PFSK-1 (cell line): ENCODE results near the gene ARHGEF7.

Experiments used
- FOXP2 ChIP-seq: optimal IDR thresholded peaks from 2 replicates; pipeline ENCODE3; 2011; ENCODE audit warnings: borderline replicate concordance, control low read depth, inconsistent platforms; ENCODE audit not compliant: insufficient read depth; ENCODE audit errors: extremely low read length, extremely low read depth
- POLR2AphosphoS5 ChIP-seq: IDR thresholded peaks from 2 replicates; pipeline ENCODE4 v1.6.1; 2012; ENCODE audit warnings: low read depth, mild to moderate bottlenecking, control low read depth, low read length, moderate library complexity
- SIN3A ChIP-seq: IDR thresholded peaks from 2 replicates; pipeline ENCODE4 v1.6.1; 2012; ENCODE audit warnings: mild to moderate bottlenecking, low read length, moderate library complexity, borderline replicate concordance; ENCODE audit not compliant: insufficient read depth
- TAF1 ChIP-seq: IDR thresholded peaks from 2 replicates; pipeline ENCODE4 v1.6.1; 2012; ENCODE audit warnings: low read length, control low read depth, borderline replicate concordance; ENCODE audit not compliant: insufficient read depth
- TF ChIP-seq, protein P1 (sequence below), 2 experiments: IDR thresholded peaks; 2 replicates each; pipeline versions ENCODE4 v1.6.1 to v1.8.0; 2011 to 2012; ENCODE audit warnings: low read depth in 2 of 2, low read length in 2 of 2, control low read depth in 1 of 2, inconsistent platforms in 1 of 2, mild to moderate bottlenecking in 1 of 2, moderate library complexity in 1 of 2; ENCODE audit not compliant: insufficient read depth in 1 of 2

The ARHGEF7 gene

DNA sequence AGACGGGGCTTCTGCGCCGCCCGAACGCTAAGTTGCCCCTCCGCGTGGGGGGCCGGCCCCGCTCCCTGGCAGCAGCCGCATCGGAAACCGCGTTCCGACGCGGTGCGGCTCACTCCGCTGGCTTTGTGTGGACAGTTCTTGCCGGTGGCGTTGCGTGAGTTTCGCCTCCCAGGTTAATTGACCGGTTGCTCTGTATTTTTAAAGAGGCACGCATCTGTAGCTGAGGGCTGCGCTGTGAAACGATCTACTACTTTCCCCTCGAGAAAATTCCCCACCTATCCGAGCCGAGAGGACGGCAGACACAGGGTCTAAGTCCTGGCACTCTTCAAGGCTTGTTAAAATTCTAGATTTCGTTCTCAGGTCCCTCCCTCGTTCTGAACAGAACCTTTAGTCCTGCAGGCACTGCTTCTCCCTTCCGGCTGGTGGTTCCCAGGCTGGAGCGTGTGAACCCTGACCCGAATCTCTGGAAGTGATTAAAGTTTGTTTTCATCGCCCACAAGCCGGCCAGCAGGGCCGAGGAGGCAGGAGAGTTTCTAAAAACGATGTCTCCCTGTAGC, 933 bp downstream of the ARHGEF7 start:
- TF ChIP-seq POLR2AphosphoS5 (no peak), TAF1 (no peak), FOXP2 (no peak), SIN3A (no peak)
- TF ChIP-seq, protein P1, sequence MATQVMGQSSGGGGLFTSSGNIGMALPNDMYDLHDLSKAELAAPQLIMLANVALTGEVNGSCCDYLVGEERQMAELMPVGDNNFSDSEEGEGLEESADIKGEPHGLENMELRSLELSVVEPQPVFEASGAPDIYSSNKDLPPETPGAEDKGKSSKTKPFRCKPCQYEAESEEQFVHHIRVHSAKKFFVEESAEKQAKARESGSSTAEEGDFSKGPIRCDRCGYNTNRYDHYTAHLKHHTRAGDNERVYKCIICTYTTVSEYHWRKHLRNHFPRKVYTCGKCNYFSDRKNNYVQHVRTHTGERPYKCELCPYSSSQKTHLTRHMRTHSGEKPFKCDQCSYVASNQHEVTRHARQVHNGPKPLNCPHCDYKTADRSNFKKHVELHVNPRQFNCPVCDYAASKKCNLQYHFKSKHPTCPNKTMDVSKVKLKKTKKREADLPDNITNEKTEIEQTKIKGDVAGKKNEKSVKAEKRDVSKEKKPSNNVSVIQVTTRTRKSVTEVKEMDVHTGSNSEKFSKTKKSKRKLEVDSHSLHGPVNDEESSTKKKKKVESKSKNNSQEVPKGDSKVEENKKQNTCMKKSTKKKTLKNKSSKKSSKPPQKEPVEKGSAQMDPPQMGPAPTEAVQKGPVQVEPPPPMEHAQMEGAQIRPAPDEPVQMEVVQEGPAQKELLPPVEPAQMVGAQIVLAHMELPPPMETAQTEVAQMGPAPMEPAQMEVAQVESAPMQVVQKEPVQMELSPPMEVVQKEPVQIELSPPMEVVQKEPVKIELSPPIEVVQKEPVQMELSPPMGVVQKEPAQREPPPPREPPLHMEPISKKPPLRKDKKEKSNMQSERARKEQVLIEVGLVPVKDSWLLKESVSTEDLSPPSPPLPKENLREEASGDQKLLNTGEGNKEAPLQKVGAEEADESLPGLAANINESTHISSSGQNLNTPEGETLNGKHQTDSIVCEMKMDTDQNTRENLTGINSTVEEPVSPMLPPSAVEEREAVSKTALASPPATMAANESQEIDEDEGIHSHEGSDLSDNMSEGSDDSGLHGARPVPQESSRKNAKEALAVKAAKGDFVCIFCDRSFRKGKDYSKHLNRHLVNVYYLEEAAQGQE (IDR thresholded peaks at IDR 0.05; ENCODE audit: insufficient read depth in 1 of 2, low read depth in 2 of 2, low read length in 2 of 2) = no peak

DNA sequence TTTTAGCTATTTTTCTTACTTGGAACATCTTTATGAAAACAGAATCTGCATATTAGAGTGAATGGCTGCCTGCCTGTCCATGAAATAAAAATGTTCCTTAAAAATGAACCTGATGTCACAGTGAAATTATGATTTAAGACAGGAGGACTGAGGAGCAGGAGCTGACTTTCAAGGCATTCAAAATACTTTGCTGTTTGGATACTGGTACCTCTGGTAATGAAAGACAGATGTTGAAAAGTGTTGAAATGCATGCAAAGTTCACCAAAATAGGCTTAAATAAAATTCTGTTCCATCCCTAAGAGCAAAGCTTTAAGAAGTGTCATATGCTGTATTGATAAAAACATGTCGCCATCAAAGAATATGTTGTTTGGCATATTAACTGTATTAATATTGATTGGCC, 1.7 kb downstream of the ARHGEF7 start:
- TF ChIP-seq POLR2AphosphoS5 = no peak
- TF ChIP-seq TAF1 = no peak
- no peak for TF ChIP-seq SIN3A
- TF ChIP-seq FOXP2 = no peak
- TF ChIP-seq, protein P1 (IDR thresholded peaks at IDR 0.05; ENCODE audit: insufficient read depth in 1 of 2, low read depth in 2 of 2, low read length in 2 of 2) = no peak

DNA sequence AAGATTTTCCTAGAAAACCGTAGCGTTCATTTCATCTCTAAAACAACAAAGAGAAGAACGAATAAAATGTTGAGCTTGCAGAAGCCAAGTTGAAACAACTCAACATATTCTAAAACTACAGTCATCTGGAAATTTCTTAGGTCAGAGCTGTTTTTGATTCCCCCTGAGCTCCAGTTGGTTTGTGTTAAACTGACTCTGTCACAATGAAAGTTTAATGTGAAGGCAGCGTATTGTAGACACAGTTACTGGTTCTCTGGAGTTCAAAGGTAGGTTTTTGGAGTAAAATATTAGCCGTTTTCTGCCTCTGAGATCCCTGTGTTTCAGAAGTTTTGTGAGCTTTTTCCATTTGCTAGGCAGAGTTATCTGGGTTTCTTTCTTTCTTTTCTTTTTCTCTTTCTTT, 2.2 kb downstream of the ARHGEF7 start:
- TF ChIP-seq SIN3A = no peak
- no peak for TF ChIP-seq POLR2AphosphoS5
- TF ChIP-seq, protein P1 (IDR thresholded peaks at IDR 0.05; ENCODE audit: insufficient read depth in 1 of 2, low read depth in 2 of 2, low read length in 2 of 2) = no peak
- TF ChIP-seq FOXP2 = no peak
- TF ChIP-seq TAF1 = no peak

DNA sequence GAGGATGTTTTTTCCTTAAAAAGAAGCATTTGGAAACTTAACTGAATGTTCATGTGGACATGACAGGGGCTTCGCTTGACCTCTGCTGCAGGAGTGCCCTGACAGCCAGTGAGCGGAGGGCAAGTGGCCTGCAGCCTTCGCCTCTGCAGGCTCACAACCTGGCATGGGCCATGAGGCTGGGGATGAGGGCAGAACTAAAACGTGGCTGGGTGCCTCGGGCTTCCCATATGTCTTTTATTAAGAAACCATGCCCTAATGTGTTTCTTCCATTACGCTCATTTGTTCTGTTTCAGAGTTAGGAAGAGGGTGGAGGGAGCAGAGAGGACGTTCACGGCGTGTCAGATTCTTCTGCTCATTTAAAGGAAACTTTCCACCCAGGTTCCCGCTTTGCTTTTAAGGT, 2.9 kb downstream of the ARHGEF7 start:
- no peak for TF ChIP-seq FOXP2
- no peak for TF ChIP-seq POLR2AphosphoS5
- no peak for TF ChIP-seq SIN3A
- TF ChIP-seq TAF1 = no peak
- TF ChIP-seq, protein P1 (IDR thresholded peaks at IDR 0.05; ENCODE audit: insufficient read depth in 1 of 2, low read depth in 2 of 2, low read length in 2 of 2) = no peak

DNA sequence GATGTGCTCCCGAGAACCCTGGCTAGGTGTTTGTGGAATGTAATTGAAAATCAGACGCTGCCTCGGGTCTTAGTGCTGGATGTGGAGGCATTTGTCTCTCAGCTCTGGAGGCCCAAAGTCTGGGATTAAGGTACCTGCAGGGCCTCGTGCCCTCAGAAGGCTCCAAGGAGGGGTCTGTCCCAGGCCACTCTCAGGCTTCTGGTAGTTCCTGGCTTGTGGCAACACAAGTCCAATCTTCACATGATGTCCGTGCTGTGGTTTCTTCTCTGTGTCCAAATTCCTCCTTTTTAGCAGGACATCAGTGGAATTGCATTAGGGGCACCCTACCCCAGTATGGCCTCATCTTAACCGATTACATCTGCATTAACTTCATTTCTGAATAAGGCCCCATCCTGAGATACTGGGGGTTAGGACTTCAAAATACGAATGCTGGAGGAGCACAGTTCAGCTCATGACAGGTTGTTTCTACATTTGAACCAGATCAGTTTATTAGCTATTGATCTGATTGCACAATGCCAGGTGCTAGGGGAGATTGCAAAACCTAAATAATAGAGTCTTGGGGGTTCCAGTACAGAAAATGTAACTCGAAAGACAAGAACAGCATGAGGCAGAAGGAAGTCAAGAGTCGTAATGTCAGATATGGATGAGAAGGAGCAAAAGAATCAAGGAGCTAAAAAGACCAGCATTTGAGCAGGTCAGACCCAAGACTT, 3.9 kb downstream of the ARHGEF7 start:
- TF ChIP-seq TAF1 (no peak), FOXP2 (no peak), POLR2AphosphoS5 (no peak), SIN3A (no peak)
- TF ChIP-seq, protein P1 (IDR thresholded peaks at IDR 0.05; ENCODE audit: insufficient read depth in 1 of 2, low read depth in 2 of 2, low read length in 2 of 2) = no peak
